Spinal cord (tissue), 10 donors: ENCODE results near the gene CD200R1L. TPM values are rescaled to one million over a fixed set of nuclear protein-coding genes. Genes with fewer than 3 reads are reported as not detected.

Experiments
- DNase-seq, 6 donors: peaks; one replicate each; pipeline versions ENCODE4 v3.0.0 to v3.0.0-alpha.2; 2013 to 2015; ENCODE audit warnings: low spot score in 6 of 6, low read depth in 4 of 6
- H3K27ac ChIP-seq: one replicate; pipeline ENCODE4 v1.5.1; 2013; ENCODE audit warnings: low read depth, low read length, control low read depth
- H3K27me3 ChIP-seq: one replicate; pipeline ENCODE4 v1.6.1; 2013; ENCODE audit warnings: low read length; ENCODE audit not compliant: control insufficient read depth, insufficient read depth
- H3K36me3 ChIP-seq: one replicate; pipeline ENCODE4 v1.6.1; 2013; ENCODE audit warnings: low read length; ENCODE audit not compliant: control insufficient read depth, insufficient read depth
- H3K4me1 ChIP-seq: one replicate; pipeline ENCODE4 v1.6.1; 2013; ENCODE audit warnings: low read length; ENCODE audit not compliant: control insufficient read depth, insufficient read depth
- H3K4me3 ChIP-seq: one replicate; pipeline ENCODE4 v1.5.1; 2013; ENCODE audit warnings: low read depth, low read length, control low read depth
- H3K9me3 ChIP-seq: one replicate; pipeline ENCODE4 v1.6.1; 2013; ENCODE audit warnings: low read length; ENCODE audit not compliant: control insufficient read depth, insufficient read depth
- WGBS: methylation state at CpG from one replicate; pipeline ENCODE4 v1.1.5; 2013; ENCODE audit warnings: missing lambda C conversion rate; ENCODE audit not compliant: insufficient coverage; 5-methylcytosine and 5-hydroxymethylcytosine counted together
- polyA plus RNA-seq, 2 donors: library from polyadenylated mRNA; unstranded; fragments of 120-200 nt; gene quantifications; one replicate each; pipeline ENCODE4 v1.2.1, GENCODE V29; 2013; ENCODE audit not compliant: insufficient read length in 2 of 2
- total RNA-seq, 2 donors: library from RNA; depleted of rRNA in 1 of 2; stranded (reverse); fragments of 120-200 nt in 1 of 2; fragments of >200 nt in 1 of 2; gene quantifications; one replicate each; pipeline versions ENCODE4 v1.2.3 to v1.2.4, GENCODE V29; 2013 to 2014
- donor health status: healthy.

CD200R1L gene
- total and polyA plus RNA-seq, 4 donors: not detected

- Histone ChIP-seq H3K27me3 (no peaks in the 10 kb centered on the region), H3K36me3 (no peaks in the 10 kb centered on the region), H3K4me3 (no peak overlapping the region), H3K27ac (no peak overlapping the region), H3K4me1 (no peaks in the 10 kb centered on the region), H3K9me3 (no peaks in the 10 kb centered on the region)
- no peak for DNase-seq
These were observed 46.7 kb downstream of the CD200R1L start for GRCh38 chr3:112799946-112800345.

GRCh38 chr3:112794622-112795172 is 52.0 kb downstream of the CD200R1L start:
- no peaks in the 10 kb centered on the region for H3K36me3 ChIP-seq
- H3K4me1 ChIP-seq: no peaks in the 10 kb centered on the region
- DNase-seq: no peak
- no CpG with 5 or more reads among the region's 6 CpGs for WGBS
- H3K27me3 ChIP-seq: no peaks in the 10 kb centered on the region
- H3K27ac ChIP-seq: no peak overlapping the region
- no peaks in the 10 kb centered on the region for H3K9me3 ChIP-seq
- no peak overlapping the region for H3K4me3 ChIP-seq

DNA sequence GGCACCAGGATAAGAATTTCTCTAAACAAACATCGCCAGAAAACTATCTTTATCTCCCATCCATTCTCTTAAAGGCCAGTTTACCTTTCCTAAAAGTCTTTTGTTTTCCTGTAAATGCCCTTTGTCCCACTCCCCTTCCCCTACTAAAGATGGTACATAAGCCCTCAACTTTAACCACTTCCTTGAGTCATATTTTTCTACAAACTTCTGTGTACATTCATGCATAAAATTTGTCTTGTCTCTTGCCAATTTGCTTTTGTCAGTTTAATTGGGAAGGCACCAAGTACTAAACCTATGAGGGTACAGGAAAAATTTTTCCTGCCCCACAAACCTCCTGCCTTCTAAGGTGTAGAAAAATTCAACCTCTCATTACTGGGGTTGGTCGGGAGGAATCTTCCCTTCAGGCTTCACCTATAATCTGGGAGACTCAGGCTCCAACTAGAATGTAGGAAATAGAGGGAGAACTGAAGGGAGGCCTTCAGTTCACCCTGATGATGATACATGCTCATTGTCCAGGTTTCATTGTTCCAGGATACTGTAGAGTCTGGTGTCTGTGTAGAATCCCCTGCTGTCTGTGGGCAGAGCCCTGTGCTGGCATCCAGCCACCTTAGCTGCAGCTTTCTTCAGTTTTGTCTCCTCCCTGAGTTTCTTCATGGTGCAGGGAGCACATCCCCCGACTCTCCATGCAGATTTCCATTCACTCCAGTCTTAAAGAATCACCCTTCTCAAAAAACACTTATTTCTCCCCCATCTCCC is 53.2 kb downstream of the CD200R1L start:
- Histone ChIP-seq H3K4me1 (no peaks in the 10 kb centered on the region), H3K27me3 (no peaks in the 10 kb centered on the region), H3K4me3 (no peak overlapping the region), H3K36me3 (no peaks in the 10 kb centered on the region), H3K9me3 (no peaks in the 10 kb centered on the region), H3K27ac (no peak overlapping the region)
- no peak for DNase-seq
- 39% methylated on average over 2 of the region's 3 CpGs for WGBS

DNA sequence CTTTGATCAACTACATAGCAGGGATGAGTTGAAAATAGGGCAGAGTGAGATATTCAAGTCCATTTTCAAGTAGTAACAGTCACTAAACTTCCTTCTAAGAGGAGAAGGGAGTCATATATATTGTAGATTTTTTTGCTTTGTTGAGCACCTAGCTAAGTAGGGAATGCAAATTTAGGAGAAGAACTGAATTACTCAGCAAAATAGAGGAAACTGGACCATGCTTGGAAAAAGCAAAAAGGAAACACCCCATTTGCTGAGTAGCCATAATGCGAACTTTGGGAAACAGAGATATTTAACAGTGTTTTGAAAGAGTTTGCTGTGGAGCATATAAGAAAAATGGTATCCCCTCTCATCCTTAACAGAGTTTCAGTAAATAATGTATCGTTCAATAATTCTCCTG is 54.9 kb downstream of the CD200R1L start:
- DNase-seq: no peak
- Histone ChIP-seq H3K27ac (no peak overlapping the region), H3K4me3 (no peak overlapping the region), H3K36me3 (no peaks in the 10 kb centered on the region), H3K4me1 (no peaks in the 10 kb centered on the region), H3K27me3 (no peaks in the 10 kb centered on the region), H3K9me3 (no peaks in the 10 kb centered on the region)
- WGBS: no CpG with 5 or more reads among the region's 2 CpGs

- Histone ChIP-seq H3K9me3 (no peaks in the 10 kb centered on the region), H3K36me3 (no peaks in the 10 kb centered on the region), H3K4me3 (no peak overlapping the region), H3K4me1 (no peaks in the 10 kb centered on the region), H3K27me3 (no peaks in the 10 kb centered on the region), H3K27ac (no peak overlapping the region)
- WGBS: 80% methylated on average over 1 of the region's 3 CpGs
- no peak for DNase-seq
These were observed 56.9 kb downstream of the CD200R1L start for GRCh38 chr3:112789787-112790186.

DNA sequence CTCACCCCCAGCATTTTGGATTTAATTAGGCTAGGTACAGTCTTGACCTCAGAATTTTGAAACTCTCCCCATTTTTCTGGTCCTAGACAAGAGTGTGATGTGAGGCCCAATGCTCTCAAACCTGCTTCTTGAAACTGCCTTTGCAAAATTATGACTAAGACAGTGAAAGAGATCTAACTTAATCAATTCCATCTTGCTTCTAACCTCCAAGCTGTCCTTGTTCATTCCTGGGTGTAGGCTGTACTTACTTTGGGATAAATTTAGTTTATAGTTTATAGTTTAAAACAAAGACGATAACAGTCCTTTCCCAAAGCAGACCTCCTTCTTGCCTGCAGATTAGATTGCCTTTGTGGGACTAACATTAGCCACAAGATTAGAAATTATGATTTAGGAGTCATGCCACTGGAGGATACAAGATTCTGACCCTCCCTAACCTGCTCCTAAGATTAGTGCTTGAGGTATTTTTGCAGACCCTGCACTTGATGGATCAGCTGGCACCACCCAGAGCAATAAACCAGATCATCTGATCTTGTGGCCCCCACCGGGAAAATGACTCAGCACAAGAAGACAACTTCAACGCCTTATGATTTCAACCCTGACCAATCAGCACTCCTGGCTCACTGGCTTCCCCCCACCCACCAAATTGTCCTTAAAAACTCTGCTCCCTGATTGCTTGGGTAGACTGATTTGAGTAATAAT is 59.6 kb downstream of the CD200R1L start:
- no peak overlapping the region for H3K4me3 ChIP-seq
- no peaks in the 10 kb centered on the region for H3K4me1 ChIP-seq
- H3K36me3 ChIP-seq: no peaks in the 10 kb centered on the region
- WGBS: 94% methylated on average over 2 of the region's 3 CpGs
- H3K27me3 ChIP-seq: no peaks in the 10 kb centered on the region
- H3K27ac ChIP-seq: no peak overlapping the region
- H3K9me3 ChIP-seq: no peaks in the 10 kb centered on the region
- DNase-seq: no peak

DNA sequence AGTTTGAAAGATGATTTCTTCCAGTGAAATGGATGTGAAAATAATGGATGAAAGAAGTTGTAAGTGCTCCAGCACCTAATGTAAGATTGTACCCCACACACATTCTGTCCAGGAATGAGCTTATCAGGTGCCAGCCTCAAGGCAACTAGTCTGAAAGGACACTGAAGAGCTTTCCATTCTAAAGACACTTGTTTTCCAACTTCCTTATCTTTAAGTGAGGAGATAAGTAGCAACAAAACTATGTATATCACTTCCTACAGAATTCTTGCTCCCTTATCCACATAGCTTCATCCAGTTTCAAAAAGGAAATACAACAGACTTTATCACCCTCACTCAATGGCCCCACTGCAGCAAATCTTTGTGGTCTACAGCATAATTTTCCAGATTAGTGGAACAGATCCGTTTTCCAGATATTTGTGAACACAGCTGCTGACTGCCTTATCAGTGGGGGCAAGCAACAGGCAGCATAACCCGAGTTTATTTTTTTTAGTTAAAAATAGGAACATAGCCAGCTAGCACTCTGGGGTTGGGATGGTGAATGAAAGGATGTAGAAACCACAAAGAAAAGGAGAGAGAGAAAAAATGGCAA is 60.6 kb downstream of the CD200R1L start:
- Histone ChIP-seq H3K27me3 (no peaks in the 10 kb centered on the region), H3K4me3 (no peak overlapping the region), H3K36me3 (no peaks in the 10 kb centered on the region), H3K4me1 (no peaks in the 10 kb centered on the region), H3K27ac (no peak overlapping the region), H3K9me3 (no peaks in the 10 kb centered on the region)
- no peak for DNase-seq
- 57% methylated on average over 1 of the region's 2 CpGs for WGBS

- Histone ChIP-seq H3K4me1 (no peaks in the 10 kb centered on the region), H3K27me3 (no peaks in the 10 kb centered on the region), H3K36me3 (no peaks in the 10 kb centered on the region), H3K27ac (no peak overlapping the region), H3K9me3 (no peaks in the 10 kb centered on the region), H3K4me3 (no peak overlapping the region)
- 100% methylated on average over 1 of the region's 9 CpGs for WGBS
- DNase-seq: no peak
These were observed 61.2 kb downstream of the CD200R1L start for GRCh38 chr3:112785321-112786001.

DNA sequence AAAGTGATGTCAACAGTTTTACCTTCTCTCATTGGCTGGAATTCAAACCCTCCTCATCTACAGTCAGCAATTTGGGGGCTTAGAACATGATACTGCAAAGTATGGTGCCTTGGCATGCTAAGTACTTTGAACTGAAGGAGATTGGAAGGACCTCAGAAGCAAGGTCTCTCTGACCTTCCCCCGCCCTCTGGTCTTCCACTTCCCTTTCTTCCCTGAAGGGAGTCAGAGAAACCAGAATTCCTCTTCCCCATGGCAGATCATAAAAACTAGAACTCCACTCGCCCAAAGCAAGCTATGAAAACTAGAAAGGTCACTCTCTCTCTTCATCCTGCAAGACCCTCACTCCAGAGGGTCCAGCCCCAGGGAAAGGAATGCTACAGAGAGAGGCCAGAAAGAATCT is 64.2 kb downstream of the CD200R1L start:
- H3K4me1 ChIP-seq: no peaks in the 10 kb centered on the region
- H3K36me3 ChIP-seq: no peaks in the 10 kb centered on the region
- no peaks in the 10 kb centered on the region for H3K9me3 ChIP-seq
- 83% methylated on average over 2 of the region's 2 CpGs for WGBS
- H3K27me3 ChIP-seq: no peaks in the 10 kb centered on the region
- no peak for DNase-seq
- H3K4me3 ChIP-seq: no peak overlapping the region
- H3K27ac ChIP-seq: no peak overlapping the region
